Sigmoid colon (tissue), 7 donors: ENCODE data around the gene TGM4. TPM values are rescaled to one million over a fixed set of nuclear protein-coding genes. Genes with fewer than 3 reads are reported as not detected.
A peak's percentile ranks its signal among the peaks of the same experiment; 100 is the strongest.

Experiments
- DNase-seq: peaks from one replicate; pipeline ENCODE4 v3.0.0-alpha.2; 2019
- H3K27ac ChIP-seq, 4 donors: fragments of 200-600 bp; sonication (generic); one replicate each; pipeline ENCODE4 v1.5.1; 2016 to 2019; ENCODE audit warnings: mild to moderate bottlenecking in 1 of 4
- H3K27me3 ChIP-seq, 3 donors: fragments of 200-600 bp; sonication (generic); one replicate each; pipeline ENCODE4 v1.5.1; 2019; ENCODE audit warnings: mild to moderate bottlenecking in 1 of 3
- H3K36me3 ChIP-seq, 4 donors: fragments of 200-600 bp; sonication (generic); one replicate each; pipeline ENCODE4 v1.5.1; 2016 to 2019
- H3K4me1 ChIP-seq, 4 donors: fragments of 200-600 bp; sonication (generic); one replicate each; pipeline ENCODE4 v1.5.1; 2017 to 2019
- H3K4me3 ChIP-seq, 4 donors: fragments of 200-600 bp; sonication (generic); one replicate each; pipeline ENCODE4 v1.5.1; 2017 to 2019; ENCODE audit warnings: mild to moderate bottlenecking in 2 of 4, moderate library complexity in 1 of 4
- H3K9me3 ChIP-seq, 4 donors: fragments of 200-600 bp in 3 of 4; sonication (generic) in 3 of 4; one replicate each; pipeline versions ENCODE4 v1.5.1 to v1.6.1; 2013 to 2019
- CTCF ChIP-seq, 4 experiments: fragments of 450-650 bp in 3 of 4; fragments of 200-600 bp in 1 of 4; IDR thresholded peaks; one replicate each; pipeline ENCODE4 v1.5.1; 2016 to 2019; ENCODE audit warnings: antibody characterized with exemption in 4 of 4, mild to moderate bottlenecking in 3 of 4, moderate library complexity in 2 of 4
- EP300 ChIP-seq, 4 donors: sonication (generic); formaldehyde crosslinking; IDR thresholded peaks; one replicate each; pipeline ENCODE4 v1.6.1; 2017; ENCODE audit warnings: antibody characterized with exemption in 4 of 4
- POLR2A ChIP-seq, 2 donors: fragments of 450-650 bp; IDR thresholded peaks; one replicate each; pipeline ENCODE4 v1.6.1; 2016; ENCODE audit warnings: antibody characterized with exemption in 2 of 2, mild to moderate bottlenecking in 2 of 2, moderate library complexity in 2 of 2
- POLR2AphosphoS5 ChIP-seq, 4 donors: sonication (generic); formaldehyde crosslinking; IDR thresholded peaks; one replicate each; pipeline ENCODE4 v1.6.1; 2017; ENCODE audit warnings: antibody characterized with exemption in 4 of 4
- WGBS, 2 donors: extraction: QIAGEN DNeasy Blood & Tissue Kit; methylation state at CpG; one replicate each; pipeline ENCODE4 v1.1.7; 2013; 5-methylcytosine and 5-hydroxymethylcytosine counted together
- intact Hi-C: fragments of 100-400 bp; cut with DNase I; formaldehyde crosslinking; loops from one replicate; pipeline ENCODE4 v1.15.1; 2023
- polyA plus RNA-seq, 3 donors: library from polyadenylated mRNA; stranded (reverse); fragments of 200-250 nt; gene quantifications; one replicate each; pipeline ENCODE4 v1.2.3, GENCODE V29; 2013
- total RNA-seq, 4 donors: library from RNA; depleted of rRNA; stranded (reverse); fragments of >200 nt; gene quantifications; one replicate each; pipeline ENCODE4 v1.1.0, GENCODE V29; 2016
- donor health status: healthy with polysubstance abuse.
- donor health status: Bipolar disorder and iron deficiency.
- donor health status: healthy.

TGM4 gene
- total and polyA plus RNA-seq, 7 donors: not detected

DNA sequence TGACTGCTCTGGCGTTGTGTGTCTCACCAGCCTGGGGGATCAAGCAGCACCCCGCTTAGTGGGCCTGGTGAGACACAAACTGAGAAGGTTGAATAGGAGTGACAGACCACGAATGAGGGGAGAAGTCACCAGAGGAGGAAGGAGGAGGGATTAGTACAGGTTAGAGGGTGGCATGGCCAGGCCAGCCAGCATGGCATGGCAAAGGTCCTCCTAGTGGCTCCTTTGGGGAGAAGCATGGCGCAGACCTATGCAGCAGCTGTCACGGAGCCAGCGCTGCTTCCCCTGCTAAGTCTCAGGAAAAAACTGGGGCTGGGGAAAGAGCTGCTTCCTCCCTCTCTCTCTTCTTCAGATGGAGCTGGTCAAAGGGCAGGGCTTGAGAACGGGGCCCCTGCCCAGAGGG is 53.0 kb downstream of the TGM4 start:
- Histone ChIP-seq H3K36me3 (peaks cover 0 to 67% (median 28%) of the 10 kb centered on the region in 4 donors), H3K9me3 (no peaks in the 10 kb centered on the region), H3K27ac (no peak overlapping the region), H3K4me3 (no peak overlapping the region), H3K4me1 (peaks cover 0 to 6% (median 0%) of the 10 kb centered on the region in 4 donors), H3K27me3 (no peaks in the 10 kb centered on the region)
- DNase-seq: peak; percentile 7
- TF ChIP-seq POLR2A (IDR thresholded peaks at IDR 0.05): no peak
- no peak for TF ChIP-seq POLR2AphosphoS5 (IDR thresholded peaks at IDR 0.05)
- no peak for TF ChIP-seq CTCF (IDR thresholded peaks at IDR 0.05)
- no peak for TF ChIP-seq EP300 (IDR thresholded peaks at IDR 0.05)
- intact Hi-C loops: no loop called here
- 94 to 95% methylated on average over 7 of the region's 7 CpGs for WGBS, 2 donors

GRCh38 chr3:44929782-44930181 is 55.4 kb downstream of the TGM4 start:
- Histone ChIP-seq H3K27ac (no peak overlapping the region), H3K27me3 (no peaks in the 10 kb centered on the region), H3K9me3 (no peaks in the 10 kb centered on the region), H3K36me3 (peaks cover 0 to 79% (median 40%) of the 10 kb centered on the region in 4 donors), H3K4me1 (no peaks in the 10 kb centered on the region), H3K4me3 (no peak overlapping the region)
- intact Hi-C loops: no loop called here
- TF ChIP-seq EP300 (IDR thresholded peaks at IDR 0.05): no peak
- no peak for TF ChIP-seq POLR2AphosphoS5 (IDR thresholded peaks at IDR 0.05)
- no peak for TF ChIP-seq POLR2A (IDR thresholded peaks at IDR 0.05)
- TF ChIP-seq CTCF (IDR thresholded peaks at IDR 0.05): no peak
- no peak for DNase-seq
- WGBS, 2 donors: 96 to 97% methylated on average over 5 of the region's 5 CpGs

DNA sequence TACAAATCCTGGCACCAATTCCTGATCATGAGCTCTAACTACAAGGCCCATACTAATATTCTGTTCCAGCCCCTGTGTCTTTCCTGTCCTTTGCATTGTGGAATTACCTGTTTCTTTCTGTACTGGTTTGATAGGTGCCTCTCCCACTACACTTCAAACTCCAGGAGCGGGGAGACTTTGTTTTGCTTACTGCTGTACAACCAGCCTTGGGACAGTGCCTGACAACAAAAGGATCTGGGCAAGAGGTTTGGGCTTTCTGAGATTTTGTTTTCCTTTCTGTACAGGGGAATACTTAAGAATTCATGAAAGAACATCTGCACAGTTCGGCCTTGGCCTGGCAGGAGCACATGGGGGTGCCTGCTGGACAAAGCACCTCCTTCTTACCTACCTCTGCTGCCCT is 56.5 kb downstream of the TGM4 start:
- no peak overlapping the region for H3K27ac ChIP-seq
- H3K4me1 ChIP-seq: no peaks in the 10 kb centered on the region
- H3K4me3 ChIP-seq: no peak overlapping the region
- peaks cover 0 to 74% (median 40%) of the 10 kb centered on the region in 4 donors for H3K36me3 ChIP-seq
- DNase-seq: no peak
- no peak for TF ChIP-seq CTCF (IDR thresholded peaks at IDR 0.05)
- no peak for TF ChIP-seq EP300 (IDR thresholded peaks at IDR 0.05)
- no peak for TF ChIP-seq POLR2A (IDR thresholded peaks at IDR 0.05)
- TF ChIP-seq POLR2AphosphoS5 (IDR thresholded peaks at IDR 0.05): no peak
- no peaks in the 10 kb centered on the region for H3K27me3 ChIP-seq
- no peaks in the 10 kb centered on the region for H3K9me3 ChIP-seq
- intact Hi-C loops: no loop called here
- WGBS, 2 donors: 93 to 97% methylated on average over 2 of the region's 2 CpGs

DNA sequence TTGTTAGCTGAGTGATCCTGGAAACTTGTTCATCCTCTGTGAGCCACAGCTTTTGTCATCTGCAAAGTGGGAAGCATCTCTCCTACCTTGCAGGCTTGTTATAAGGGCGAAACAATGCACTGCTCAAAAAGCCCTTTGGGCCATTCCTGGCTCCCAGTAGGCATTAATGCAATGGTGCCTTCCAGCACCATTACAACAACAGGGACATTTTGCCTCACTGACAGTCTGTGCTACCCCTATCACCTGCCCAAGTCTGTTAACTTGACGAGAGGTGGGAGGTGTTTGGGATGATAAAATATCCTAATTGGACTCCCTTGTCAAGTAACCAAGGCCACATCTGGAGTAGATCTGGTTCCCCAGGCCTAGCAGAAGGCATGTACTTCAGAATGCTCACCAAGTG is 57.4 kb downstream of the TGM4 start:
- no peak for DNase-seq
- no peaks in the 10 kb centered on the region for H3K9me3 ChIP-seq
- intact Hi-C loops: no loop called here
- no peak overlapping the region for H3K27ac ChIP-seq
- H3K27me3 ChIP-seq: no peaks in the 10 kb centered on the region
- whole genome bisulfite sequencing, 2 donors: 89 to 94% methylated on average over 2 of the region's 2 CpGs
- TF ChIP-seq CTCF (IDR thresholded peaks at IDR 0.05): no peak
- peaks cover 0 to 71% (median 39%) of the 10 kb centered on the region in 4 donors for H3K36me3 ChIP-seq
- H3K4me3 ChIP-seq: no peak overlapping the region
- no peaks in the 10 kb centered on the region for H3K4me1 ChIP-seq

DNA sequence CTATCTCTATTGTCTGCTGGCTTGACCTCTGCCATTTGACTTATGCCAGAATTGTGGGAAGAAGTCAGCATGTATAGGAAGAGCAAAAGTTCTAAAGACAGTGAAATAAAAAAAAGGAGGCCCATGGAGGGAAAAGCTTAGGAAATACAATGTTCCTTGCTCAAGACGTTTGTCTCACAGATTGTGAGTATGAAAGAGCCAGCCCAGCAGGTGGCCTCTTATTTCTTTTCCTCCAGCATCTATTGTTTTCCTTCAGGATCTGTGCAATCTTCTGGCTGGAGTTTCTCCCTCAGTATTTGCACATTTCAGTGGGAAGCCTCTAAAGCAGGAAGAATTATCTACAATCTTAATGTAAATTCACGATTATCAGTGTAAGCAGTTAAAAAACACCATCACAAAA is 57.9 kb downstream of the TGM4 start:
- Histone ChIP-seq H3K27me3 (no peaks in the 10 kb centered on the region), H3K27ac (no peak overlapping the region), H3K4me3 (no peak overlapping the region), H3K9me3 (no peaks in the 10 kb centered on the region), H3K4me1 (no peaks in the 10 kb centered on the region), H3K36me3 (peaks cover 0 to 71% (median 41%) of the 10 kb centered on the region in 4 donors)
- no peak for TF ChIP-seq CTCF (IDR thresholded peaks at IDR 0.05)
- no peak for TF ChIP-seq POLR2A (IDR thresholded peaks at IDR 0.05)
- TF ChIP-seq POLR2AphosphoS5 (IDR thresholded peaks at IDR 0.05): no peak
- TF ChIP-seq EP300 (IDR thresholded peaks at IDR 0.05): no peak
- DNase-seq: no peak
- intact Hi-C loops: no loop called here
- WGBS, 2 donors: 54 to 66% methylated on average over 2 of the region's 2 CpGs
